Measurements from ENCODE around the gene WNT1.

The WNT1 gene

DNA sequence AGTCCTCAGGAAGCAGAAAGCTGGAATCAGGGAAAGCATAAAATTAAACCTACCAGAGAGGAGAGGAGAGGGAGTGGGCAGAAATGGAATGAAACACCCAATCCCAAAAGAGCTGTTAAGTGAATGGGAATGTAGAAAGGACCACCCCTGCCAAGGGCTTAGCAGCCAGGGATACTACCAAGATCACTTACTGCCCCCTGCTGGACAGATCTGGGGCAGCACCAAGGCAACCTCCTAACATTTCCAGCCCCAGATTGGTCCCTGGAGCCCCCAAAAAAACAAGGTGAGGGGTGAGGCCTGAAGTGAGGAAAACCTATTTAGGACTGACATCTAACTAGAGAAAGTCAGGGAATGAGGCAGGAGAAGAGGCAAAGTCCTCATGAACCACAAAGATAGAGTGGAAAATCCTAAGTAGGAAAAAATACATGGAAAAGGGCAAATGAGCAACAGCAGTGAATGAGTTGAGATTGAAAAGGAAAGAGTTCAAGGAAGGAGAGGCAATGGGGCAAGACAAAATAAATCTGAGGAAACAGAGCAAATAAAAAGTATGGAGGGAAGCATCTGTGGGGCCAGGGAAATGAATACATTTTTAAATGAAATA is 41.6 kb upstream of the WNT1 start:
- peak; percentile 77 to 84 for DNase-seq (ENCODE audit: low read depth in 2 of 2)
- H3K4me3 ChIP-seq (replicated peaks in 1 of 2; ENCODE audit: low read depth in 2 of 2, low read length in 2 of 2) = no peak overlapping the region
- TF ChIP-seq, protein P1, sequence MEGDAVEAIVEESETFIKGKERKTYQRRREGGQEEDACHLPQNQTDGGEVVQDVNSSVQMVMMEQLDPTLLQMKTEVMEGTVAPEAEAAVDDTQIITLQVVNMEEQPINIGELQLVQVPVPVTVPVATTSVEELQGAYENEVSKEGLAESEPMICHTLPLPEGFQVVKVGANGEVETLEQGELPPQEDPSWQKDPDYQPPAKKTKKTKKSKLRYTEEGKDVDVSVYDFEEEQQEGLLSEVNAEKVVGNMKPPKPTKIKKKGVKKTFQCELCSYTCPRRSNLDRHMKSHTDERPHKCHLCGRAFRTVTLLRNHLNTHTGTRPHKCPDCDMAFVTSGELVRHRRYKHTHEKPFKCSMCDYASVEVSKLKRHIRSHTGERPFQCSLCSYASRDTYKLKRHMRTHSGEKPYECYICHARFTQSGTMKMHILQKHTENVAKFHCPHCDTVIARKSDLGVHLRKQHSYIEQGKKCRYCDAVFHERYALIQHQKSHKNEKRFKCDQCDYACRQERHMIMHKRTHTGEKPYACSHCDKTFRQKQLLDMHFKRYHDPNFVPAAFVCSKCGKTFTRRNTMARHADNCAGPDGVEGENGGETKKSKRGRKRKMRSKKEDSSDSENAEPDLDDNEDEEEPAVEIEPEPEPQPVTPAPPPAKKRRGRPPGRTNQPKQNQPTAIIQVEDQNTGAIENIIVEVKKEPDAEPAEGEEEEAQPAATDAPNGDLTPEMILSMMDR (IDR thresholded peaks at IDR 0.05; ENCODE audit: low read depth, low read length) = peak; percentile 95

DNA sequence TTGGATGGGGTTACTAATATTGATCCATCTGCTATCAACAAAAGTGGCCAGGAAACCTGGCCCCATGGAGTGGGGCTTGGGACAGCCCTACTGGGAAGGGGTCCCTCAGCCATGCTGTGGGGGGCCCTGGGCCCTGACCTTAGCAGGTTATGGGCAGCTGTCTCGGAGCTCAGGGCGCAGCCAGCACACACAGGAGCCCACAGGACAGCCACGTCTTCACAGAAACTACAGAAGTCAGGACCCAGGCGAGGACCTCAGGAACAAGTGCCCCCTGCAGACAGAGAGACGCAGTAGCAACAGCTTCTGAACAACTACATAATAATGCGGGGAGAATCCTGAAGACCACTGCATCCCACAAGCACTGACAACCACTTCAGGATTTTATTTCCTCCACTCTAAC is 41.0 kb upstream of the WNT1 start:
- TF ChIP-seq, protein P1 (IDR thresholded peaks at IDR 0.05; ENCODE audit: low read depth, low read length) = peak; percentile 19
- H3K4me3 ChIP-seq (replicated peaks in 1 of 2; ENCODE audit: low read depth in 2 of 2, low read length in 2 of 2) = no peak overlapping the region
- DNase-seq (ENCODE audit: low read depth in 2 of 2) = no peak

DNA sequence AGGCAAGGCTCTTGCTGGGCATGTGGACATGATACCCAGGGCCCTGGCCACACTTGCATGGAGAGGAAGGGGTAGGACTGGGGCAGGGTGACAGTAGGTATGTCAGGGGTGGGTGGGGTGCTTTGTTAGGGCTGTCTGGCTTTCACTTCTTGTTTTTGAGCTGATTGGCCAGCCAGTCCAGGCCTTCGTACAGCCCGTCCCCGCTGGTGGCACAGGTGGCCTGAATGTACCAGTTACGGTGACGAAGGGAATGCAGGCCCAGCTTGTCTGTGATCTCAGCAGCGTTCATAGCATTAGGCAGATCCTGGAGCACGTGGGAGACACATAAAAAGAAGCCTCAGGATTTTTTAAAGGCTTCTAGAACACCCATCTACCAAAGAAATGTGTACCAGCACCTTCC is 39.3 kb upstream of the WNT1 start:
- TF ChIP-seq, protein P1 (IDR thresholded peaks at IDR 0.05; ENCODE audit: low read depth, low read length) = no peak
- H3K4me3 ChIP-seq (replicated peaks in 1 of 2; ENCODE audit: low read depth in 2 of 2, low read length in 2 of 2) = no peak overlapping the region
- no peak for DNase-seq (ENCODE audit: low read depth in 2 of 2)

DNA sequence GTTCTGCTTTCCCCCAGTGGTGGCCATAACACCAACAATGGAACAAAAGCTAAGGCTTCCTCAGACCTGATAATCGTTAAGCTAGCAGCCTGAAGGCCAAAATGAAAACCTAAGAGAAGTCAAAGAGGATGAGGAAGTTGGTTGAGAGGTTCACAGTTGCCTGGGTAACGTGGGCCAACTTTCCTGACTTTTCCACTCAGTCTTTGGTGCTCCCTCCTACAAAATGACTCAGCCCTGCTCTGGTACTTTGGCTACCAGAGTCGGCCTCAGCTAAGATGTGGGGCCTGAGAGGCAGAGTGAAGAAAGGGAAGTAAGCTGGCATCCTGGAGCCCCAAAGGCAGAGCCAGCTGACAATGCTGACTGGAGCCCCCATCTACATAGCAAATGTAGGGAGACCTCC is 37.9 kb upstream of the WNT1 start:
- H3K4me3 ChIP-seq (replicated peaks in 1 of 2; ENCODE audit: low read depth in 2 of 2, low read length in 2 of 2) = no peak overlapping the region
- TF ChIP-seq, protein P1 (IDR thresholded peaks at IDR 0.05; ENCODE audit: low read depth, low read length) = no peak
- DNase-seq (ENCODE audit: low read depth in 2 of 2) = no peak

DNA sequence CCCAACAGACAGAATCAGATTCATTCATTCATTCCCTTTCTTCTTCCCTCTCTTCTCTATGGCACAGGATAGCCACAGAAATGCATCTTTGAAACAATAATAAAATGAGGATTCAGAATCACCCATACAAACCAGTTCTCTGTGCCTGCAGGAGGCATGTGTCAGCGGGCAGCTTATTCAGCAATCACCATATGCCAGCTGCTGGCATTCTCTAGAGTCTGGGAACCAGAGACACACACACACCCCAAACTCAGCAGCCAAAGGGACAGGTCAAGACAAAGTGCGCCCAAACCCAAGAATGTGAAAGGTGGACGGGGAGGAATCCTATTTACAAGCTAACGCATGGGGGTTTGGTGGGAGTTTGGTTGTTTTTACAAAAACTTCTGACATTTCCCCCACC is 34.9 kb upstream of the WNT1 start:
- TF ChIP-seq, protein P1 (IDR thresholded peaks at IDR 0.05; ENCODE audit: low read depth, low read length) = no peak
- no peak overlapping the region for H3K4me3 ChIP-seq (replicated peaks in 1 of 2; ENCODE audit: low read depth in 2 of 2, low read length in 2 of 2)
- DNase-seq (ENCODE audit: low read depth in 2 of 2) = no peak

DNA sequence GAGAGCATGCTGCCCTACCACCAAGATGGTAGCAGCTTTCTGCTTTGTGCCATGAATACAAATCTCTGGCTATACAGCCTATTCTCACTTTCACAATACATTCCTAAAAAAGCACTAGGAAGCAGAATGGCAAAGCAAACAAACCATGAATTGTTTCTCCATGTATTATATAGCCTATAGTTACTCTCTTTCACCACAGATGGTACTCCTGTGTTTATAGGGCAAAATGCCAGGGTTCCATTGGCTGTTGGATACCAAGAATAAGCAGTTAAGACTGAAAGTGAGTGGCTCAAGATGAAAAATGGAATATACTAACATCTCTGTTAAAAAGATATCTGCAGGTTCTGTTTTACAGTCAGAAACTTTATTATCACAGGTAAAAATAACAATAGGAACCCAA is 31.9 kb upstream of the WNT1 start:
- no peak overlapping the region for H3K4me3 ChIP-seq (replicated peaks in 1 of 2; ENCODE audit: low read depth in 2 of 2, low read length in 2 of 2)
- TF ChIP-seq, protein P1 (IDR thresholded peaks at IDR 0.05; ENCODE audit: low read depth, low read length) = no peak
- peak in 1 of 2 donors; percentile 31 for DNase-seq (ENCODE audit: low read depth in 2 of 2)

DNA sequence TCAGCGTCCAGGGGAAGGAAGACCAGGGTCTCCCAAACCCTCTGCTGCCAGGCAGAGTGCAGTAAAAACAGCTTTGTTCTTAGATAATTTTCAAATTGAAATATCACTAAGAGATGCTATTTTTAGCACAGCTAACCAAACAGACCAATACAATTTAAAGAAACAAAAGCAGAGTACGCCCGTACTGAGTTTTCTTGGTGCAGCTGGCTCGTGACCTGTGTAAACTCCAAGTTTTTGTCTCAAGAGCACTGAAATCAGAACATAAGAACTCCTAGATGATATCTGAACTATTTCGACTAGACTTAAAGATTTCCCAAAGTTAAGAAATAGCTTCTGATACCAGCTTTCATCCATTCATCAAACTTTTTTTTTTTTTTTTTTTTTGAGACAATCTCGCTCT is 31.2 kb upstream of the WNT1 start:
- DNase-seq (ENCODE audit: low read depth in 2 of 2) = no peak
- TF ChIP-seq, protein P1 (IDR thresholded peaks at IDR 0.05; ENCODE audit: low read depth, low read length) = no peak
- H3K4me3 ChIP-seq (replicated peaks in 1 of 2; ENCODE audit: low read depth in 2 of 2, low read length in 2 of 2) = no peak overlapping the region

Data from cardiac fibroblast (primary cell).